SK-N-SH (cell line): Measurements from ENCODE around the gene HMOX1. TPM values are rescaled to one million over a fixed set of nuclear protein-coding genes. Genes with fewer than 3 reads are reported as not detected.
A peak's percentile ranks its signal among the peaks of the same experiment; 100 is the strongest.

Experiments
- CTCF ChIA-PET: fragments of 300-600, 350-600 bp; formaldehyde crosslinking; extraction: SDS; loops from one replicate; lab custom pipeline; 2021; lab: Yijun Ruan, JAX
- POLR2A ChIA-PET: fragments of 350-600 bp; sonication (Branson Sonifier 250); formaldehyde crosslinking; extraction: SDS; loops from one replicate; lab custom pipeline; 2020; ENCODE audit warnings: antibody characterized with exemption, inconsistent platforms; lab: Yijun Ruan, JAX
- DNase-seq: peaks from one replicate; pipeline ENCODE4 v3.0.0; 2012
- H2AFZ ChIP-seq: fragments of 200-600 bp; sonication (generic); 2 replicates; pipeline ENCODE4 v1.8.1; 2016; ENCODE audit warnings: antibody characterized with exemption, mild to moderate bottlenecking, low read depth
- H3F3A ChIP-seq: fragments of 200-600 bp; sonication (generic); replicated peaks from 2 replicates; pipeline ENCODE3; 2016; ENCODE audit warnings: antibody characterized with exemption, mild to moderate bottlenecking; ENCODE audit not compliant: insufficient read depth
- H3K27ac ChIP-seq, 2 experiments: fragments of 200-500 bp in 1 of 2; fragments of 200-600 bp in 1 of 2; sonication (Bioruptor generic) in 1 of 2; sonication (generic), shearing (Covaris generic) in 1 of 2; 2 replicates each; pipeline versions ENCODE4 v1.5.1 to v1.6.1; 2014 to 2016; ENCODE audit warnings: low read depth in 2 of 2, inconsistent platforms in 1 of 2, low read length in 1 of 2, mild to moderate bottlenecking in 1 of 2, mixed read lengths in 1 of 2
- H3K27me3 ChIP-seq: fragments of 200-600 bp; sonication (generic), shearing (Covaris generic); 2 replicates; pipeline ENCODE4 v1.6.1; 2016; ENCODE audit warnings: mixed run types; ENCODE audit not compliant: insufficient read depth
- H3K36me3 ChIP-seq, 2 experiments: fragments of 200-500 bp in 1 of 2; fragments of 200-600 bp in 1 of 2; sonication (Bioruptor generic) in 1 of 2; sonication (generic) in 1 of 2; replicated peaks in 1 of 2; 2 replicates each; pipeline versions ENCODE3 to v1.5.1; 2014 to 2016; ENCODE audit warnings: low read length in 1 of 2, mild to moderate bottlenecking in 1 of 2; ENCODE audit not compliant: insufficient read depth in 2 of 2, control insufficient read depth in 1 of 2
- H3K4me1 ChIP-seq, 2 experiments: fragments of 200-500 bp in 1 of 2; fragments of 200-600 bp in 1 of 2; sonication (Bioruptor generic) in 1 of 2; sonication (generic), shearing (Covaris generic) in 1 of 2; 2 replicates each; pipeline versions ENCODE4 v1.5.1 to v1.6.1; 2014 to 2016; ENCODE audit warnings: low read depth in 1 of 2, low read length in 1 of 2, mixed run types in 1 of 2; ENCODE audit not compliant: insufficient read depth in 2 of 2, control insufficient read depth in 1 of 2
- H3K4me2 ChIP-seq: fragments of 200-600 bp; sonication (generic), shearing (Covaris generic); 2 replicates; pipeline ENCODE4 v1.6.1; 2017; ENCODE audit warnings: mixed run types
- H3K4me3 ChIP-seq, 2 experiments: fragments of 200-500 bp in 1 of 2; fragments of 200-600 bp in 1 of 2; sonication (Bioruptor generic) in 1 of 2; sonication (generic), shearing (Covaris generic) in 1 of 2; 2 replicates each; pipeline versions ENCODE4 v1.5.1 to v1.8.1; 2014 to 2016; ENCODE audit warnings: low read depth in 2 of 2, inconsistent platforms in 1 of 2, low read length in 1 of 2, mild to moderate bottlenecking in 1 of 2, mixed read lengths in 1 of 2, moderate library complexity in 1 of 2
- H3K79me2 ChIP-seq: fragments of 200-600 bp; sonication (generic); 2 replicates; pipeline ENCODE4 v1.8.1; 2017; ENCODE audit warnings: mild to moderate bottlenecking; ENCODE audit not compliant: insufficient read depth
- H3K9ac ChIP-seq: fragments of 200-600 bp; sonication (generic); 2 replicates; pipeline ENCODE4 v1.6.1; 2017; ENCODE audit warnings: mixed run types
- H3K9me2 ChIP-seq: fragments of 200-600 bp; sonication (generic); 2 replicates; pipeline ENCODE4 v1.6.1; 2017; ENCODE audit warnings: mixed run types
- H3K9me3 ChIP-seq: fragments of 200-600 bp; sonication (generic); 2 replicates; pipeline ENCODE4 v1.6.1; 2017; ENCODE audit warnings: mixed run types, mild to moderate bottlenecking, moderate library complexity
- H4K20me1 ChIP-seq: fragments of 200-600 bp; sonication (generic); 2 replicates; pipeline ENCODE4 v1.6.1; 2017; ENCODE audit warnings: mild to moderate bottlenecking, mixed run types; ENCODE audit not compliant: insufficient read depth
- ELF1 ChIP-seq: IDR thresholded peaks from 2 replicates; pipeline ENCODE4 v1.4.0; 2012
- GABPA ChIP-seq: IDR thresholded peaks from 2 replicates; pipeline ENCODE4 v1.4.0; 2012; ENCODE audit warnings: low read depth, mild to moderate bottlenecking
- GATA2 ChIP-seq: sonication (generic); formaldehyde crosslinking; IDR thresholded peaks from 2 replicates; pipeline ENCODE4 v1.5.0; 2020; ENCODE audit warnings: mild to moderate bottlenecking, missing genetic modification reagents
- JUND ChIP-seq: IDR thresholded peaks from 2 replicates; pipeline ENCODE4 v1.4.0; 2012
- MAX ChIP-seq: IDR thresholded peaks from 2 replicates; pipeline ENCODE4 v1.4.0; 2012; ENCODE audit warnings: low read depth
- MXI1 ChIP-seq: IDR thresholded peaks from 2 replicates; pipeline ENCODE4 v1.6.1; 2012; ENCODE audit warnings: mild to moderate bottlenecking, low read depth, low read length, improper control_type of control experiment
- PBX3 ChIP-seq: IDR thresholded peaks from 2 replicates; pipeline ENCODE4; 2012
- RCOR1 ChIP-seq: fragments of 150-350 bp; IDR thresholded peaks from 2 replicates; pipeline ENCODE4 v1.6.1; 2017; ENCODE audit warnings: antibody characterized with exemption, low read length
- REST ChIP-seq: IDR thresholded peaks from 2 replicates; pipeline ENCODE4 v1.6.1; 2012; ENCODE audit warnings: mild to moderate bottlenecking, low read depth, low read length, moderate library complexity
- RFX5 ChIP-seq: IDR thresholded peaks from 2 replicates; pipeline ENCODE4 v1.6.1; 2012; ENCODE audit warnings: mild to moderate bottlenecking, improper control_type of control experiment, low read length
- SIN3A ChIP-seq: IDR thresholded peaks from 2 replicates; pipeline ENCODE4 v1.6.1; 2012; ENCODE audit warnings: low read depth, mild to moderate bottlenecking, low read length, moderate library complexity, borderline replicate concordance
- SMC3 ChIP-seq: IDR thresholded peaks from 2 replicates; pipeline ENCODE4 v1.6.1; 2012; ENCODE audit warnings: low read depth, low read length, improper control_type of control experiment
- USF1 ChIP-seq: IDR thresholded peaks from 2 replicates; pipeline ENCODE4 v1.4.0; 2012; ENCODE audit warnings: low read depth, borderline replicate concordance
- YY1 ChIP-seq: IDR thresholded peaks from 2 replicates; pipeline ENCODE4 v1.4.0; 2012; ENCODE audit warnings: low read depth, mild to moderate bottlenecking
- WGBS: methylation state at CpG from one replicate; pipeline ENCODE4 v1.1.6; 2017; ENCODE audit warnings: low lambda C conversion rate; 5-methylcytosine and 5-hydroxymethylcytosine counted together
- polyA plus RNA-seq, 3 experiments: library from polyadenylated mRNA; depleted of rRNA; stranded (reverse); fragments of >200 nt; gene quantifications; 2 replicates each; pipeline ENCODE4 v1.2.3, GENCODE V29; 2012

The HMOX1 gene
- polyA plus RNA-seq, 1 of the 3 experiments (the other 2 are of a cell fraction) = 13.7 TPM

- Histone ChIP-seq H3K4me1 (peaks cover 10 to 12% of the 10 kb centered on the region in 2 experiments; a peak in 2 of 4 replicates), H3K9me2 (no peaks in the 10 kb centered on the region), H3F3A (peaks cover 16% of the 10 kb centered on the region), H3K4me3 (peak overlapping the region; percentile 55 to 77), H3K27me3 (no peaks in the 10 kb centered on the region), H3K9me3 (no peaks in the 10 kb centered on the region), H3K9ac (peak overlapping the region; percentile 68)
- WGBS = 48% methylated on average over 5 of the region's 5 CpGs
- POLR2A ChIA-PET = interaction anchor here (1.0 kb wide), 1 partner anchor 31 kb away, joined by 3 read pairs; no protein-coding TSS in a partner anchor
- CTCF ChIA-PET = interaction anchor here (1.0 to 1.2 kb wide), 2 partner anchors 30 to 43 kb away, joined by 3 to 5 read pairs; no protein-coding TSS in a partner anchor
- TF ChIP-seq REST (no peak), GABPA (no peak), USF1 (no peak), SIN3A (no peak), PBX3 (no peak), YY1 (no peak), RFX5 (no peak), GATA2 (no peak), MXI1 (no peak), JUND (no peak), MAX (no peak), SMC3 (no peak), RCOR1 (no peak), ELF1 (no peak)
- TF ChIP-seq, all 33 proteins: peak for 0
- peak overlapping the region; percentile 84 for H2AFZ ChIP-seq
- DNase-seq = peak; percentile 40
- peaks cover 0 to 5% of the 10 kb centered on the region in 2 experiments for H3K36me3 ChIP-seq
- H3K4me2 ChIP-seq = peak overlapping the region; percentile 77
- no peaks in the 10 kb centered on the region for H4K20me1 ChIP-seq
- peak overlapping the region in 1 of 2 experiments; percentile 48; a peak in 1 of 4 replicates for H3K27ac ChIP-seq
- H3K79me2 ChIP-seq = no peaks in the 10 kb centered on the region; the same call in 1 of the 2 replicates
These were observed 621 bp downstream of the HMOX1 start for GRCh38 chr22:35381424-35382009.
